SK-N-SH (cell line): ENCODE measurements around the gene TMPRSS2. TPM values are rescaled to one million over a fixed set of nuclear protein-coding genes. Genes with fewer than 3 reads are reported as not detected.
A peak's percentile ranks its signal among the peaks of the same experiment; 100 is the strongest.

ENCODE experiments used
- CTCF ChIA-PET: fragments of 300-600, 350-600 bp; formaldehyde crosslinking; extraction: SDS; loops from one replicate; lab custom pipeline; 2021; lab: Yijun Ruan, JAX
- POLR2A ChIA-PET: fragments of 350-600 bp; sonication (Branson Sonifier 250); formaldehyde crosslinking; extraction: SDS; loops from one replicate; lab custom pipeline; 2020; ENCODE audit warnings: antibody characterized with exemption, inconsistent platforms; lab: Yijun Ruan, JAX
- DNase-seq: peaks from one replicate; pipeline ENCODE4 v3.0.0; 2012
- H2AFZ ChIP-seq: fragments of 200-600 bp; sonication (generic); 2 replicates; pipeline ENCODE4 v1.8.1; 2016; ENCODE audit warnings: antibody characterized with exemption, mild to moderate bottlenecking, low read depth
- H3F3A ChIP-seq: fragments of 200-600 bp; sonication (generic); replicated peaks from 2 replicates; pipeline ENCODE3; 2016; ENCODE audit warnings: antibody characterized with exemption, mild to moderate bottlenecking; ENCODE audit not compliant: insufficient read depth
- H3K27ac ChIP-seq, 2 experiments: fragments of 200-500 bp in 1 of 2; fragments of 200-600 bp in 1 of 2; sonication (Bioruptor generic) in 1 of 2; sonication (generic), shearing (Covaris generic) in 1 of 2; 2 replicates each; pipeline versions ENCODE4 v1.5.1 to v1.6.1; 2014 to 2016; ENCODE audit warnings: low read depth in 2 of 2, inconsistent platforms in 1 of 2, low read length in 1 of 2, mild to moderate bottlenecking in 1 of 2, mixed read lengths in 1 of 2
- H3K27me3 ChIP-seq: fragments of 200-600 bp; sonication (generic), shearing (Covaris generic); 2 replicates; pipeline ENCODE4 v1.6.1; 2016; ENCODE audit warnings: mixed run types; ENCODE audit not compliant: insufficient read depth
- H3K36me3 ChIP-seq, 2 experiments: fragments of 200-500 bp in 1 of 2; fragments of 200-600 bp in 1 of 2; sonication (Bioruptor generic) in 1 of 2; sonication (generic) in 1 of 2; replicated peaks in 1 of 2; 2 replicates each; pipeline versions ENCODE3 to v1.5.1; 2014 to 2016; ENCODE audit warnings: low read length in 1 of 2, mild to moderate bottlenecking in 1 of 2; ENCODE audit not compliant: insufficient read depth in 2 of 2, control insufficient read depth in 1 of 2
- H3K4me1 ChIP-seq, 2 experiments: fragments of 200-500 bp in 1 of 2; fragments of 200-600 bp in 1 of 2; sonication (Bioruptor generic) in 1 of 2; sonication (generic), shearing (Covaris generic) in 1 of 2; 2 replicates each; pipeline versions ENCODE4 v1.5.1 to v1.6.1; 2014 to 2016; ENCODE audit warnings: low read depth in 1 of 2, low read length in 1 of 2, mixed run types in 1 of 2; ENCODE audit not compliant: insufficient read depth in 2 of 2, control insufficient read depth in 1 of 2
- H3K4me2 ChIP-seq: fragments of 200-600 bp; sonication (generic), shearing (Covaris generic); 2 replicates; pipeline ENCODE4 v1.6.1; 2017; ENCODE audit warnings: mixed run types
- H3K4me3 ChIP-seq, 2 experiments: fragments of 200-500 bp in 1 of 2; fragments of 200-600 bp in 1 of 2; sonication (Bioruptor generic) in 1 of 2; sonication (generic), shearing (Covaris generic) in 1 of 2; 2 replicates each; pipeline versions ENCODE4 v1.5.1 to v1.8.1; 2014 to 2016; ENCODE audit warnings: low read depth in 2 of 2, inconsistent platforms in 1 of 2, low read length in 1 of 2, mild to moderate bottlenecking in 1 of 2, mixed read lengths in 1 of 2, moderate library complexity in 1 of 2
- H3K79me2 ChIP-seq: fragments of 200-600 bp; sonication (generic); 2 replicates; pipeline ENCODE4 v1.8.1; 2017; ENCODE audit warnings: mild to moderate bottlenecking; ENCODE audit not compliant: insufficient read depth
- H3K9ac ChIP-seq: fragments of 200-600 bp; sonication (generic); 2 replicates; pipeline ENCODE4 v1.6.1; 2017; ENCODE audit warnings: mixed run types
- H3K9me2 ChIP-seq: fragments of 200-600 bp; sonication (generic); 2 replicates; pipeline ENCODE4 v1.6.1; 2017; ENCODE audit warnings: mixed run types
- H3K9me3 ChIP-seq: fragments of 200-600 bp; sonication (generic); 2 replicates; pipeline ENCODE4 v1.6.1; 2017; ENCODE audit warnings: mixed run types, mild to moderate bottlenecking, moderate library complexity
- H4K20me1 ChIP-seq: fragments of 200-600 bp; sonication (generic); 2 replicates; pipeline ENCODE4 v1.6.1; 2017; ENCODE audit warnings: mild to moderate bottlenecking, mixed run types; ENCODE audit not compliant: insufficient read depth
- FOXM1 ChIP-seq: IDR thresholded peaks from 2 replicates; pipeline ENCODE4 v1.4.0; 2012; ENCODE audit warnings: low read depth, mild to moderate bottlenecking
- GABPA ChIP-seq: IDR thresholded peaks from 2 replicates; pipeline ENCODE4 v1.4.0; 2012; ENCODE audit warnings: low read depth, mild to moderate bottlenecking
- GATA2 ChIP-seq: sonication (generic); formaldehyde crosslinking; IDR thresholded peaks from 2 replicates; pipeline ENCODE4 v1.5.0; 2020; ENCODE audit warnings: mild to moderate bottlenecking, missing genetic modification reagents
- IRF3 ChIP-seq: fragments of 150-350 bp; IDR thresholded peaks from 2 replicates; pipeline ENCODE4 v1.6.1; 2016; ENCODE audit warnings: mild to moderate bottlenecking, low read depth, low read length
- NFIC ChIP-seq: IDR thresholded peaks from 2 replicates; pipeline ENCODE4 v1.4.0; 2012; ENCODE audit warnings: borderline replicate concordance
- NRF1 ChIP-seq: IDR thresholded peaks from 2 replicates; pipeline ENCODE4 v1.6.1; 2012; ENCODE audit warnings: low read depth, mild to moderate bottlenecking, low read length
- PBX3 ChIP-seq: IDR thresholded peaks from 2 replicates; pipeline ENCODE4; 2012
- RAD21 ChIP-seq: IDR thresholded peaks from 2 replicates; pipeline ENCODE4 v1.6.1; 2012; ENCODE audit warnings: mild to moderate bottlenecking, low read length
- RCOR1 ChIP-seq: fragments of 150-350 bp; IDR thresholded peaks from 2 replicates; pipeline ENCODE4 v1.6.1; 2017; ENCODE audit warnings: antibody characterized with exemption, low read length
- WGBS: methylation state at CpG from one replicate; pipeline ENCODE4 v1.1.6; 2017; ENCODE audit warnings: low lambda C conversion rate; 5-methylcytosine and 5-hydroxymethylcytosine counted together
- polyA plus RNA-seq, 3 experiments: library from polyadenylated mRNA; depleted of rRNA; stranded (reverse); fragments of >200 nt; gene quantifications; 2 replicates each; pipeline ENCODE4 v1.2.3, GENCODE V29; 2012
- TF ChIP-seq, protein P1 (sequence below): IDR thresholded peaks from 2 replicates; pipeline ENCODE4 v1.4.0; 2012; ENCODE audit warnings: low read depth

TMPRSS2 gene
- polyA plus RNA-seq, 1 of the 3 experiments (the other 2 are of a cell fraction), result not detected

DNA sequence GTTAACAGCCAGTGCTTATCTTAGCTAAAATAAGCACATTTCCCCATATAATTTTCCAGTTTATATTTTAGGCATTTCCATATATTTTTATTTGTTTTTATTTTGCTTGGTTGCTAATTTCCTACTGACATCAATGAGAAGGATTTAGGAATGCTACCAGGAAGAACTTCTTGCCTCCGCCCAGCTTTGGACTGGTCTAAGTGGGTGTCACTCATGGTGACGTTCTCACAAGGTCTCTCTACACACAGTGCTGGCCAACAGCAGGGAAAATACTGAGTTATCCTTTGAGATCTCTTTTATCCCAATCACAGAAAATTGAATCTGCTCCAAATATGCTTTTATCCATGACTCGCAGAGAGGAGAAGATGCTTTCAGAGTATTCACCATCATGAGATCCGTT lies 68.7 kb downstream of the TMPRSS2 start:
- no peak for DNase-seq
- POLR2A ChIA-PET, result no interaction called here

GRCh38 chr21:41438425-41439113 lies 69.4 kb downstream of the TMPRSS2 start:
- POLR2A ChIA-PET, result no interaction called here
- no peak for DNase-seq
- Histone ChIP-seq H2AFZ (no peak overlapping the region), H3K79me2 (no peaks in the 10 kb centered on the region), H3K4me2 (no peak overlapping the region), H4K20me1 (no peaks in the 10 kb centered on the region), H3K27ac (no peak overlapping the region), H3K9me2 (no peaks in the 10 kb centered on the region), H3F3A (peaks cover 4% of the 10 kb centered on the region)
- no peak for TF ChIP-seq RCOR1
- no peak for TF ChIP-seq IRF3
- no peak for TF ChIP-seq RAD21
- TF ChIP-seq NRF1, result no peak
- no peak for TF ChIP-seq FOXM1
- TF ChIP-seq GABPA, result no peak
- TF ChIP-seq, protein P1, sequence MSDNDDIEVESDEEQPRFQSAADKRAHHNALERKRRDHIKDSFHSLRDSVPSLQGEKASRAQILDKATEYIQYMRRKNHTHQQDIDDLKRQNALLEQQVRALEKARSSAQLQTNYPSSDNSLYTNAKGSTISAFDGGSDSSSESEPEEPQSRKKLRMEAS, result no peak
- TF ChIP-seq, all 33 proteins: peak for 0
- H3K4me1 ChIP-seq, result no peaks in the 10 kb centered on the region; a peak in 1 of 4 replicates
- H3K9me3 ChIP-seq, result peaks cover 6% of the 10 kb centered on the region; the same call in 1 of the 2 replicates
- no peaks in the 10 kb centered on the region for H3K36me3 ChIP-seq
- H3K4me3 ChIP-seq, result no peak overlapping the region
- WGBS, result 69% methylated on average over 11 of the region's 13 CpGs
- H3K9ac ChIP-seq, result no peak overlapping the region
- H3K27me3 ChIP-seq, result no peaks in the 10 kb centered on the region
- CTCF ChIA-PET, result interaction anchor here (0.7 to 1.0 kb wide), 2 partner anchors 78 to 155 kb away, joined by 3 read pairs; no protein-coding TSS in a partner anchor

More for the DNA sequence above, 68.7 kb downstream of the TMPRSS2 start:
- H3K4me1 ChIP-seq, result no peaks in the 10 kb centered on the region; a peak in 1 of 4 replicates
- no peak overlapping the region for H3K4me2 ChIP-seq
- H3K27me3 ChIP-seq, result no peaks in the 10 kb centered on the region
- H3K79me2 ChIP-seq, result no peaks in the 10 kb centered on the region
- CTCF ChIA-PET, result interaction anchor here (0.7 to 1.0 kb wide), 2 partner anchors 77 to 156 kb away, joined by 3 read pairs; no protein-coding TSS in a partner anchor
- H3K9me2 ChIP-seq, result no peaks in the 10 kb centered on the region
- no peak overlapping the region for H3K9ac ChIP-seq
- H4K20me1 ChIP-seq, result no peaks in the 10 kb centered on the region
- H3K9me3 ChIP-seq, result peaks cover 6% of the 10 kb centered on the region; the same call in 1 of the 2 replicates
- H3K4me3 ChIP-seq, result no peak overlapping the region
- TF ChIP-seq GATA2 (CRISPR knock-in tag) (no peak), PBX3 (peak; percentile 75), NFIC (0 out of 2 replicates have a peak, but pooled peaks have one; percentile 12)
- 0 out of 2 replicates have a peak overlapping the region, but pooled peaks have one; percentile 35 for H2AFZ ChIP-seq
- 20% methylated on average over 4 of the region's 4 CpGs for WGBS
- H3F3A ChIP-seq, result peaks cover 4% of the 10 kb centered on the region
- H3K27ac ChIP-seq, result 0 out of 4 replicates have a peak overlapping the region, but pooled peaks of 1 of the 2 experiments have one; percentile 27
- H3K36me3 ChIP-seq, result no peaks in the 10 kb centered on the region
